Motor neuron (in vitro differentiated cells): ENCODE measurements around the gene GGNBP2. TPM values are rescaled to one million over a fixed set of nuclear protein-coding genes. Genes with fewer than 3 reads are reported as not detected.

Experiments used
- ATAC-seq, 8 experiments: fragments of 200-7000 bp; cut with Tn5 transposase; replicated peaks in 6 of 8; 2 replicates each; pipeline ENCODE4 v1.8.0; 2021; ENCODE audit warnings: mild to moderate bottlenecking in 8 of 8, moderate library complexity in 8 of 8
- H3K27ac ChIP-seq, 2 donors: fragments of 250-450 bp; sonication (Bioruptor Pico); 2 replicates each; pipeline ENCODE4 v1.9.0; 2021; ENCODE audit warnings: antibody characterized with exemption in 2 of 2, mild to moderate bottlenecking in 2 of 2, moderate library complexity in 1 of 2
- H3K4me1 ChIP-seq, 2 donors: fragments of 250-450 bp; sonication (Bioruptor Pico); replicated peaks in 1 of 2; 2 replicates each; pipeline ENCODE4 v1.6.1; 2021; ENCODE audit warnings: antibody characterized with exemption in 2 of 2, mild to moderate bottlenecking in 2 of 2, moderate library complexity in 1 of 2
- H3K4me3 ChIP-seq, 5 donors: fragments of 250-450 bp; sonication (Bioruptor Pico); 2 replicates each; pipeline ENCODE4 v1.9.0; 2021; ENCODE audit warnings: antibody characterized with exemption in 5 of 5, mild to moderate bottlenecking in 5 of 5, moderate library complexity in 4 of 5
- WGBS, 10 experiments: fragments of 450-650 bp; shearing (Covaris generic); methylation state at CpG; one replicate each; pipeline ENCODE4 v1.0.0; 2022; 5-methylcytosine and 5-hydroxymethylcytosine counted together
- in situ Hi-C, 9 experiments: fragments of 400-800 bp; cut with MboI; loops; one replicate each; pipeline ENCODE4 v1.15.0; 2021; ENCODE audit warnings: low sequenced_read_pairs in 9 of 9, low pct_unique_long_range_greater_than_20kb in 2 of 9; ENCODE audit not compliant: unreplicated experiment in 9 of 9
- total RNA-seq, 8 experiments: library from RNA; unstranded; fragments of 300-600 nt; gene quantifications; 2 replicates each; pipeline versions ENCODE4 v1.2.3 to v1.2.4, GENCODE V29; 2022

Gene GGNBP2
- total RNA-seq, 8 experiments from 2014 or later: 45.8 to 103 (median 62.8) TPM

- WGBS, 10 experiments: 80% methylated on average over 1 of the region's 4 CpGs; no CpG with 5 or more reads in 9 of the 10 experiments
- Histone ChIP-seq H3K4me3 (no peak overlapping the region), H3K27ac (no peak overlapping the region), H3K4me1 (peaks cover 6 to 7% of the 10 kb centered on the region in 2 donors)
- in situ Hi-C loops: loop anchor here in 6 of 9 experiments (25.0 kb wide), 4 partner anchors 449 to 749 kb away; no protein-coding TSS in a partner anchor
- no peak for ATAC-seq
Measured at GRCh38 chr17:36613155-36613554, 68.4 kb downstream of the GGNBP2 start.

GRCh38 chr17:36614081-36614480 lies 69.4 kb downstream of the GGNBP2 start:
- Histone ChIP-seq H3K4me1 (peaks cover 6 to 7% of the 10 kb centered on the region in 2 donors), H3K27ac (no peak overlapping the region), H3K4me3 (no peak overlapping the region)
- ATAC-seq: no peak
- in situ Hi-C loops: loop anchor here in 6 of 9 experiments (25.0 kb wide), 4 partner anchors 448 to 748 kb away; no protein-coding TSS in a partner anchor
- WGBS, 10 experiments: 40 to 100% (median 80%) methylated on average over 1 to 7 of the region's 7 CpGs; no CpG with 5 or more reads in 3 of the 10 experiments

- H3K4me3 ChIP-seq: no peak overlapping the region
- 0 to 45% (median 26%) methylated on average over 1 to 4 of the region's 5 CpGs; no CpG with 5 or more reads in 2 of the 10 experiments for WGBS, 10 experiments
- H3K4me1 ChIP-seq: peaks cover 6 to 7% of the 10 kb centered on the region in 2 donors
- no peak overlapping the region for H3K27ac ChIP-seq
- peak in 4 of 8 experiments; percentile 18 to 50 (median 32) for ATAC-seq
- in situ Hi-C loops: loop anchor here in 6 of 9 experiments (25.0 kb wide), 4 partner anchors 447 to 747 kb away; no protein-coding TSS in a partner anchor
Measured at GRCh38 chr17:36614933-36615332, 70.2 kb downstream of the GGNBP2 start.

GRCh38 chr17:36616061-36617029 lies 71.6 kb downstream of the GGNBP2 start:
- ATAC-seq: no peak
- peaks cover 6 to 7% of the 10 kb centered on the region in 2 donors for H3K4me1 ChIP-seq
- no peak overlapping the region for H3K4me3 ChIP-seq
- no peak overlapping the region for H3K27ac ChIP-seq
- in situ Hi-C loops: loop anchor here in 6 of 9 experiments (25.0 kb wide), 4 partner anchors 446 to 746 kb away; no protein-coding TSS in a partner anchor
- WGBS, 10 experiments: 0 to 100% (median 87%) methylated on average over 1 to 9 of the region's 16 CpGs; no CpG with 5 or more reads in 3 of the 10 experiments

GRCh38 chr17:36617773-36618172 lies 73.1 kb downstream of the GGNBP2 start:
- 60 to 80% (median 79%) methylated on average over 1 to 5 of the region's 7 CpGs; no CpG with 5 or more reads in 7 of the 10 experiments for WGBS, 10 experiments
- in situ Hi-C loops: loop anchor here in 6 of 9 experiments (25.0 kb wide), 4 partner anchors 445 to 745 kb away; no protein-coding TSS in a partner anchor
- no peak overlapping the region for H3K27ac ChIP-seq
- no peak for ATAC-seq
- peaks cover 6 to 7% of the 10 kb centered on the region in 2 donors for H3K4me1 ChIP-seq
- no peak overlapping the region for H3K4me3 ChIP-seq

- in situ Hi-C loops: loop anchor here in 6 of 9 experiments (25.0 kb wide), 4 partner anchors 439 to 739 kb away; no protein-coding TSS in a partner anchor
- ATAC-seq: no peak
- peaks cover 8 to 19% of the 10 kb centered on the region in 2 donors for H3K4me1 ChIP-seq
- no peak overlapping the region for H3K27ac ChIP-seq
- WGBS, 10 experiments: 30 to 100% (median 48%) methylated on average over 1 to 3 of the region's 3 CpGs; no CpG with 5 or more reads in 4 of the 10 experiments
- no peak overlapping the region for H3K4me3 ChIP-seq
Measured at GRCh38 chr17:36623281-36623680, 78.6 kb downstream of the GGNBP2 start.

GRCh38 chr17:36625188-36625587 lies 80.5 kb downstream of the GGNBP2 start:
- no peak for ATAC-seq
- no peak overlapping the region for H3K27ac ChIP-seq
- H3K4me3 ChIP-seq: no peak overlapping the region
- in situ Hi-C loops: loop anchor here in 6 of 9 experiments (25.0 kb wide), 3 partner anchors 312 to 587 kb away; partner anchors contain the start of genes AATF (in 4 of the 6) and LHX1 (in 4 of the 6)
- WGBS, 10 experiments: 55 to 92% (median 75%) methylated on average over 3 to 7 of the region's 7 CpGs; no CpG with 5 or more reads in 1 of the 10 experiments
- H3K4me1 ChIP-seq: peaks cover 17 to 27% of the 10 kb centered on the region in 2 donors

- Histone ChIP-seq H3K4me1 (peaks cover 17 to 34% of the 10 kb centered on the region in 2 donors), H3K4me3 (no peak overlapping the region), H3K27ac (no peak overlapping the region)
- in situ Hi-C loops: loop anchor here in 6 of 9 experiments (25.0 kb wide), 3 partner anchors 310 to 585 kb away; partner anchors contain the start of genes AATF (in 4 of the 6) and LHX1 (in 4 of the 6)
- ATAC-seq: peak in 5 of 8 experiments; percentile 52 to 73 (median 61)
- 18 to 85% (median 62%) methylated on average over 1 to 9 of the region's 12 CpGs; no CpG with 5 or more reads in 2 of the 10 experiments for WGBS, 10 experiments
Measured at GRCh38 chr17:36627101-36627500, 82.4 kb downstream of the GGNBP2 start.

- peaks cover 29 to 39% of the 10 kb centered on the region in 2 donors for H3K4me1 ChIP-seq
- 73 to 100% (median 79%) methylated on average over 1 to 2 of the region's 2 CpGs; no CpG with 5 or more reads in 5 of the 10 experiments for WGBS, 10 experiments
- in situ Hi-C loops: loop anchor here in 6 of 9 experiments (25.0 kb wide), 3 partner anchors 309 to 584 kb away; partner anchors contain the start of genes AATF (in 4 of the 6) and LHX1 (in 4 of the 6)
- no peak overlapping the region for H3K27ac ChIP-seq
- H3K4me3 ChIP-seq: no peak overlapping the region
- ATAC-seq: no peak
Measured at GRCh38 chr17:36628576-36628975, 83.9 kb downstream of the GGNBP2 start.

- Histone ChIP-seq H3K4me1 (peaks cover 33 to 47% of the 10 kb centered on the region in 2 donors), H3K4me3 (no peak overlapping the region), H3K27ac (no peak overlapping the region)
- peak; percentile 86 to 98 (median 88) for ATAC-seq
- 0 to 20% (median 0%) methylated on average over 1 to 9 of the region's 14 CpGs; no CpG with 5 or more reads in 7 of the 10 experiments for WGBS, 10 experiments
- in situ Hi-C loops: loop anchor here in 6 of 9 experiments (25.0 kb wide), 3 partner anchors 308 to 583 kb away; partner anchors contain the start of genes AATF (in 4 of the 6) and LHX1 (in 4 of the 6)
Measured at GRCh38 chr17:36629252-36629847, 84.6 kb downstream of the GGNBP2 start.

GRCh38 chr17:36629970-36630502 lies 85.3 kb downstream of the GGNBP2 start:
- Histone ChIP-seq H3K27ac (no peak overlapping the region), H3K4me1 (peaks cover 33 to 50% of the 10 kb centered on the region in 2 donors), H3K4me3 (no peak overlapping the region)
- 67 to 100% (median 79%) methylated on average over 2 to 8 of the region's 8 CpGs; no CpG with 5 or more reads in 5 of the 10 experiments for WGBS, 10 experiments
- in situ Hi-C loops: loop anchor here in 6 of 9 experiments (25.0 kb wide), 3 partner anchors 307 to 582 kb away; partner anchors contain the start of genes AATF (in 4 of the 6) and LHX1 (in 4 of the 6)
- no peak for ATAC-seq
